ENCODE data around the gene POU2AF1. TPM values are rescaled to one million over a fixed set of nuclear protein-coding genes. Genes with fewer than 3 reads are reported as not detected.
A peak's percentile ranks its signal among the peaks of the same experiment; 100 is the strongest.

The POU2AF1 gene
- total RNA-seq, 3 donors from 2014 or later, result 0.16 to 5.6 (median 3.5) TPM

DNA sequence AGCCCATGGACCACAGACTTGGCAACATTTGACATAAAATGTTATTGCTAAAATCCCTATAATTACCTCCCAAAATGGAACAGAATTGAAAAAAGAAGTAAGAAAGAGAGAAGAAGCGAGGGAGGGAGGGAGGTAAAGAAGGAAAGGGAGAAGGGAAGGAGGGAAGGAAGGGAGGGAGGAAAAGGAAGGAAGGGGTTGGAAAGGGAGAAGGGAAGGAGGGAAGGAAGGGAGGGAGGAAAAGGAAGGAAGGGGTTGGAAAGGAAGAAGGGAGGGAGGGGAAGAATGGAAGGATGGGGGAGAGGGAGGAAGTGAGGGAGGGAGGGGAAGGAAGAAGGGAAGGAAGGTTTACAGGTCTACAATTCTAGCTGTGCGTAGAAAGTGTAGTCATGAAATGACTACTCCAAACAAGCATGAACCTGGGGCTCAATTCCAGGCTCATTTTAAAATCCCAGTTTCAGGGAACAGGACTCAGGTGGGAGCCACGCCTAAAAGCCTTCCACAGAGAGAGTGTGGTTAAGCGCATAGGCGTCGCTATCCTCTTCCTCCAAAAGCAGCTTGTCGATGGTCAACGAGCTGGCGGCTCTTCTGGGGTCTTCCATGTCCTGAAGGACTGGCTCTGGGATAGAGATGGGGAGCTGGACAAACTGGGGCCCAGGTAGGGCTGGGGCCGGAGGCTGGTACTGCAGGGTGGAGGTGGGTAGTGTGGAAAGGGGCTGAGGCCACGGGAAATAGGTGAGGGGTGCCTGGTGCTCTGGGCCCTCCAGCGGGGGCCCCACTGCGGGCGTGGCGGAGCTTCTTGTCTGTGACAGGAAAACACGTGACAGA, 25.1 kb downstream of the POU2AF1 start:
- Histone ChIP-seq H3K4me3 (no peak overlapping the region), H3K36me3 (no peaks in the 10 kb centered on the region), H3K27me3 (no peaks in the 10 kb centered on the region), H3K27ac (peak overlapping the region; percentile 41 to 67), H3K4me1 (no peaks in the 10 kb centered on the region), H3K9me3 (no peaks in the 10 kb centered on the region)
- intact Hi-C loops (cut with DNase I; ENCODE audit: low total_unique reads), result no loop called here
- TF ChIP-seq POLR2A (IDR thresholded peaks at IDR 0.05) (no peak), POLR2AphosphoS5 (IDR thresholded peaks at IDR 0.05) (no peak)
- TF ChIP-seq, protein P1, sequence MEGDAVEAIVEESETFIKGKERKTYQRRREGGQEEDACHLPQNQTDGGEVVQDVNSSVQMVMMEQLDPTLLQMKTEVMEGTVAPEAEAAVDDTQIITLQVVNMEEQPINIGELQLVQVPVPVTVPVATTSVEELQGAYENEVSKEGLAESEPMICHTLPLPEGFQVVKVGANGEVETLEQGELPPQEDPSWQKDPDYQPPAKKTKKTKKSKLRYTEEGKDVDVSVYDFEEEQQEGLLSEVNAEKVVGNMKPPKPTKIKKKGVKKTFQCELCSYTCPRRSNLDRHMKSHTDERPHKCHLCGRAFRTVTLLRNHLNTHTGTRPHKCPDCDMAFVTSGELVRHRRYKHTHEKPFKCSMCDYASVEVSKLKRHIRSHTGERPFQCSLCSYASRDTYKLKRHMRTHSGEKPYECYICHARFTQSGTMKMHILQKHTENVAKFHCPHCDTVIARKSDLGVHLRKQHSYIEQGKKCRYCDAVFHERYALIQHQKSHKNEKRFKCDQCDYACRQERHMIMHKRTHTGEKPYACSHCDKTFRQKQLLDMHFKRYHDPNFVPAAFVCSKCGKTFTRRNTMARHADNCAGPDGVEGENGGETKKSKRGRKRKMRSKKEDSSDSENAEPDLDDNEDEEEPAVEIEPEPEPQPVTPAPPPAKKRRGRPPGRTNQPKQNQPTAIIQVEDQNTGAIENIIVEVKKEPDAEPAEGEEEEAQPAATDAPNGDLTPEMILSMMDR (IDR thresholded peaks at IDR 0.05), result no peak
- DNase-seq (ENCODE audit: low spot score in 2 of 2), result no peak

DNA sequence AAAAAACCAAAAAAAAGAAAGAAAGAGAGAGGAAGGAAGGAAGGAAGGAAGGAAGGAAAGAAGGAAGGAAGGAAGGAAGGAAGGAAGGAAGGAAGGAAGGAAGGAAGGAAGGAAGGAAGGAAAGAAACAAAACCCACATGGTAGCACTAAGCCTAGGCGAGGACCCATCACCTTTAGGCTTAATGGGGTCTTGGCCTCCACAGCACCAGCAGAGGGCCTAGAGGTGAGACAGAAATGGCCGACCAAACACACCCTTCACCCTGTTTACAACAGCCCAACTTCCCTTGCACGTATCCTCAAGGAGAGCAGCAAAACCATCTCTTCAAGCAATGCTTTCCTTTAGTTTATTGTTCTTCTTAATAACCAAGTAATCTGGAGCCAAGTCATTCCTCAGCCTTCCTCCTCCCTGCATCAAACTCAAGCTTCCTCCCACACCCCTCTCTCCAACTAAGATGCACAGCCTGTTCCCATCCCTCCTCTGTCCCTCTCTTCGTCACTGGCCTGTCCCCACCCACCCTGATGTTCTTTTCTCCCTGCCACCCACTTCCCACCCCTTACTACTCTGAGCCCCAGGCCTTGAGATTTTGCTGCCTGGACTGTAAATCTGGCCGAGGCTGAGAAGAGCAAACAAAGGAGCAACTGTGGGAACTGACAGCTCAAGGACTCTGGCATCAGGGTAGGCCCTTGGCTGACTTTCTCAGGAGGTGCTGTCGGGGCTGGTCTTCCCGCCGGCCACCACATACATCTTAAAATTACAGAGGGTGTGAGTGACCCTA, 26.0 kb downstream of the POU2AF1 start:
- peak in 1 of 2 donors; percentile 76 for DNase-seq (ENCODE audit: low spot score in 2 of 2)
- Histone ChIP-seq H3K36me3 (no peaks in the 10 kb centered on the region), H3K4me1 (no peaks in the 10 kb centered on the region), H3K4me3 (peak overlapping the region in 1 of 3 donors; percentile 7), H3K27me3 (no peaks in the 10 kb centered on the region), H3K27ac (peak overlapping the region; percentile 67 to 78), H3K9me3 (no peaks in the 10 kb centered on the region)
- intact Hi-C loops (cut with DNase I; ENCODE audit: low total_unique reads), result no loop called here
- TF ChIP-seq POLR2AphosphoS5 (IDR thresholded peaks at IDR 0.05) (no peak), POLR2A (IDR thresholded peaks at IDR 0.05) (no peak)
- TF ChIP-seq, protein P1 (IDR thresholded peaks at IDR 0.05), result no peak

DNA sequence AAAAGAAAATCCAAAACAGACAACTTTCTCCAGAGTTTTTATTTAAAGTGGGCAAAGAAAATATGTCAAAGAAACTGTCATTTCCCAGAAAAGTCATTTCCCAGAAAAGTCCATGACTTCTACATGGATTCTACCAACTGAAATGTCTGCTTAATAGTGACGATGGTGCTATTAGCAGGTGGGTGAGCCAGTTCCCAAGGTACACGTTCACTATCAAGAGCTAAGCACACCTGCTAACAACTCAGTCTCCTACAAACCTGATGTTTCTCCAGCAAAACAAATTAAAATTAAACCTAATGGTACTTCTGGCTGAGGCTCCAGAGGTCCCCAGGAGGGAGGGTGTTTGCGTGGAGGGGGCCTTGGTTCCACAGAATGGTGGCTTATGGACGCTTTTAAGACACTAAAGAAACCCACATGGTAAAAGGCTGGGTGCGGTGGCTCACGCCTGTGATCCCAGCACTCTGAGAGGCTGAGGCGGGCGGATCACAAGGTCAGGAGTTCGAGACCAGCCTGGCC, 26.8 kb downstream of the POU2AF1 start:
- TF ChIP-seq POLR2A (IDR thresholded peaks at IDR 0.05) (no peak), POLR2AphosphoS5 (IDR thresholded peaks at IDR 0.05) (no peak)
- TF ChIP-seq, protein P1 (IDR thresholded peaks at IDR 0.05), result no peak
- intact Hi-C loops (cut with DNase I; ENCODE audit: low total_unique reads), result no loop called here
- no peaks in the 10 kb centered on the region for H3K36me3 ChIP-seq
- no peak overlapping the region for H3K4me3 ChIP-seq
- no peaks in the 10 kb centered on the region for H3K27me3 ChIP-seq
- H3K4me1 ChIP-seq, result no peaks in the 10 kb centered on the region
- no peak for DNase-seq (ENCODE audit: low spot score in 2 of 2)
- H3K9me3 ChIP-seq, result no peaks in the 10 kb centered on the region
- H3K27ac ChIP-seq, result peak overlapping the region in 1 of 2 donors; percentile 67

- TF ChIP-seq, protein P1 (IDR thresholded peaks at IDR 0.05), result no peak
- TF ChIP-seq POLR2AphosphoS5 (IDR thresholded peaks at IDR 0.05), result no peak
- TF ChIP-seq POLR2A (IDR thresholded peaks at IDR 0.05), result no peak
- Histone ChIP-seq H3K9me3 (no peaks in the 10 kb centered on the region), H3K36me3 (no peaks in the 10 kb centered on the region), H3K27ac (peak overlapping the region; percentile 16 to 67), H3K4me3 (no peak overlapping the region), H3K4me1 (no peaks in the 10 kb centered on the region), H3K27me3 (no peaks in the 10 kb centered on the region)
- intact Hi-C loops (cut with DNase I; ENCODE audit: low total_unique reads), result no loop called here
- DNase-seq (ENCODE audit: low spot score in 2 of 2), result no peak
Observed at GRCh38 chr11:111351374-111352055, 27.6 kb downstream of the POU2AF1 start.

Measured in breast epithelium (tissue), 4 donors.